ENCODE data around the gene ADAR. TPM values are rescaled to one million over a fixed set of nuclear protein-coding genes. Genes with fewer than 3 reads are reported as not detected.

The ADAR gene
- total and polyA plus RNA-seq, 2 experiments from 2014 or later = 96.4 to 188 TPM

- peaks cover 12% of the 10 kb centered on the region; the same call in 1 of the 2 replicates for H4K20me1 ChIP-seq (replicated peaks; ENCODE audit: insufficient read depth)
- H3K36me3 Mint-ChIP-seq (ENCODE audit: low read depth) = peaks cover 64% of the 10 kb centered on the region
- H3K4me1 ChIP-seq (ENCODE audit: insufficient read depth) = no peaks in the 10 kb centered on the region
- H3K9me3 Mint-ChIP-seq = no peaks in the 10 kb centered on the region
- no peak overlapping the region for H3K4me3 ChIP-seq
- no peaks in the 10 kb centered on the region for H3K27me3 ChIP-seq (ENCODE audit: insufficient read depth)
- no peak overlapping the region for H2AFZ ChIP-seq
- H3K27ac ChIP-seq (ENCODE audit: low read depth) = no peak overlapping the region
- 0 out of 2 replicates have a peak, but pooled peaks cover 3% of the 10 kb centered on the region for H3F3A ChIP-seq (replicated peaks; ENCODE audit: low read depth)
- peaks cover 12% of the 10 kb centered on the region for H3K4me1 Mint-ChIP-seq
- TF ChIP-seq REST (IDR thresholded peaks at IDR 0.05; ENCODE audit: unreplicated experiment) (no peak), NANOG (IDR thresholded peaks at IDR 0.05; ENCODE audit: borderline replicate concordance) (no peak), STAT1 (IDR thresholded peaks at IDR 0.05; ENCODE audit: unreplicated experiment) (no peak)
- no peaks in the 10 kb centered on the region for H3K79me2 ChIP-seq (replicated peaks; ENCODE audit: insufficient read depth)
- no peak overlapping the region for H3K27ac Mint-ChIP-seq
- ATAC-seq = no peak
- no peak for DNase-seq (ENCODE audit: low spot score)
- H3K36me3 ChIP-seq (ENCODE audit: insufficient read depth) = peaks cover 23% of the 10 kb centered on the region
- H3K27me3 Mint-ChIP-seq (ENCODE audit: insufficient read depth, low read depth, poor library complexity) = peaks cover 16% of the 10 kb centered on the region
- H3K9me2 ChIP-seq (ENCODE audit: insufficient read depth) = no peaks in the 10 kb centered on the region
- H3K4me2 ChIP-seq = no peak overlapping the region
- no peak overlapping the region for H3K4me3 Mint-ChIP-seq
Observed at GRCh38 chr1:154579374-154579773, 28.6 kb downstream of the ADAR start.

GRCh38 chr1:154578058-154578418, 29.9 kb downstream of the ADAR start:
- Mint-ChIP-seq H3K4me3 (no peak overlapping the region), H3K4me1 (peaks cover 18% of the 10 kb centered on the region), H3K27ac (no peak overlapping the region), H3K36me3 (ENCODE audit: low read depth) (peaks cover 51% of the 10 kb centered on the region), H3K9me3 (no peaks in the 10 kb centered on the region), H3K27me3 (ENCODE audit: insufficient read depth, low read depth, poor library complexity) (peaks cover 21% of the 10 kb centered on the region)
- Histone ChIP-seq H3F3A (replicated peaks; ENCODE audit: low read depth) (no peaks in the 10 kb centered on the region), H3K4me2 (no peak overlapping the region), H3K27ac (ENCODE audit: low read depth) (no peak overlapping the region), H3K27me3 (ENCODE audit: insufficient read depth) (no peaks in the 10 kb centered on the region), H3K79me2 (replicated peaks; ENCODE audit: insufficient read depth) (no peaks in the 10 kb centered on the region), H4K20me1 (replicated peaks; ENCODE audit: insufficient read depth) (peaks cover 8% of the 10 kb centered on the region; the same call in 1 of the 2 replicates), H2AFZ (no peak overlapping the region), H3K36me3 (ENCODE audit: insufficient read depth) (peaks cover 11% of the 10 kb centered on the region), H3K4me1 (ENCODE audit: insufficient read depth) (no peaks in the 10 kb centered on the region), H3K9me2 (ENCODE audit: insufficient read depth) (no peaks in the 10 kb centered on the region), H3K4me3 (no peak overlapping the region)
- ATAC-seq (no peak), DNase-seq (ENCODE audit: low spot score) (no peak)
- TF ChIP-seq NANOG (IDR thresholded peaks at IDR 0.05; ENCODE audit: borderline replicate concordance) (no peak), JUNB (IDR thresholded peaks at IDR 0.05; ENCODE audit: unreplicated experiment) (no peak), REST (IDR thresholded peaks at IDR 0.05; ENCODE audit: unreplicated experiment) (no peak), CREB1 (CRISPR knock-in tag; IDR thresholded peaks at IDR 0.05; ENCODE audit: low read depth) (no peak), ZNF331 (CRISPR knock-in tag; IDR thresholded peaks at IDR 0.05; ENCODE audit: low read depth) (no peak), EZH2 (IDR thresholded peaks at IDR 0.05; ENCODE audit: low read depth, unreplicated experiment) (no peak), ZNF114 (CRISPR knock-in tag; IDR thresholded peaks at IDR 0.05) (no peak), ZNF462 (CRISPR knock-in tag; IDR thresholded peaks at IDR 0.05) (no peak)

Data from GM23338 (cell line).